ENCODE results near the gene CASP10. TPM values are rescaled to one million over a fixed set of nuclear protein-coding genes. Genes with fewer than 3 reads are reported as not detected.

The CASP10 gene
- total RNA-seq, 4 donors from 2014 or later, result 2.4 to 7.3 (median 3.6) TPM

DNA sequence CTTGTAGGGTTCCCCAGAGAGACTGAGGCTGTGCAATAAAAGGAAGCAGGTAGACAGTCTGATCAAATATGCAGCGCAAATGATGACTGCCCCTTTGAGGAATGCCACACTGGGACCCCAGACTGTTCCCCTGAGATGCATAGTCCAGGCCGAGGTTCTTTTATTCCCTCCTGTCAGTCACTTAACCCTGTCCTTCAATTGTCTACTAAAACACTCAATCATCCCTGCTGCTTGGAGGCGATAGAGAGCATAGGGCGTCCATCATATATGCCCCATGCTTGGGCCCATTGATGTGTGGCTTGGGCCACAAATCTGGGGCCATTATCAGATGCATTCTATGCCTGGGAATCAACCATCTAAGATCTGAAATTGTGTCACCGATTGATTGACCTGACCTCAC lies 61.9 kb downstream of the CASP10 start:
- DNase-seq (no peak), ATAC-seq (no peak)
- Histone ChIP-seq H3K27me3 (no peaks in the 10 kb centered on the region), H3K4me3 (no peak overlapping the region), H3K9me3 (no peaks in the 10 kb centered on the region), H3K27ac (no peak overlapping the region), H3K36me3 (no peaks in the 10 kb centered on the region), H3K4me1 (no peaks in the 10 kb centered on the region)
- intact Hi-C loops (cut with DNase I; ENCODE audit: low total_unique reads), result no loop called here
- in situ Hi-C loops (cut with MboI; ENCODE audit: low sequenced_read_pairs in 4 of 4), result loop anchor here in 2 of 4 donors (5.0 to 25.0 kb wide), 2 partner anchors 117 kb away; partner anchors contain the start of gene FLACC1 (in 1 of the 2)
- TF ChIP-seq POLR2A (IDR thresholded peaks at IDR 0.05), result no peak
- TF ChIP-seq, protein P1, sequence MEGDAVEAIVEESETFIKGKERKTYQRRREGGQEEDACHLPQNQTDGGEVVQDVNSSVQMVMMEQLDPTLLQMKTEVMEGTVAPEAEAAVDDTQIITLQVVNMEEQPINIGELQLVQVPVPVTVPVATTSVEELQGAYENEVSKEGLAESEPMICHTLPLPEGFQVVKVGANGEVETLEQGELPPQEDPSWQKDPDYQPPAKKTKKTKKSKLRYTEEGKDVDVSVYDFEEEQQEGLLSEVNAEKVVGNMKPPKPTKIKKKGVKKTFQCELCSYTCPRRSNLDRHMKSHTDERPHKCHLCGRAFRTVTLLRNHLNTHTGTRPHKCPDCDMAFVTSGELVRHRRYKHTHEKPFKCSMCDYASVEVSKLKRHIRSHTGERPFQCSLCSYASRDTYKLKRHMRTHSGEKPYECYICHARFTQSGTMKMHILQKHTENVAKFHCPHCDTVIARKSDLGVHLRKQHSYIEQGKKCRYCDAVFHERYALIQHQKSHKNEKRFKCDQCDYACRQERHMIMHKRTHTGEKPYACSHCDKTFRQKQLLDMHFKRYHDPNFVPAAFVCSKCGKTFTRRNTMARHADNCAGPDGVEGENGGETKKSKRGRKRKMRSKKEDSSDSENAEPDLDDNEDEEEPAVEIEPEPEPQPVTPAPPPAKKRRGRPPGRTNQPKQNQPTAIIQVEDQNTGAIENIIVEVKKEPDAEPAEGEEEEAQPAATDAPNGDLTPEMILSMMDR (IDR thresholded peaks at IDR 0.05 in 4 of 5, conservative IDR thresholded peaks at IDR 0.05 in 1 of 5), result no peak

DNA sequence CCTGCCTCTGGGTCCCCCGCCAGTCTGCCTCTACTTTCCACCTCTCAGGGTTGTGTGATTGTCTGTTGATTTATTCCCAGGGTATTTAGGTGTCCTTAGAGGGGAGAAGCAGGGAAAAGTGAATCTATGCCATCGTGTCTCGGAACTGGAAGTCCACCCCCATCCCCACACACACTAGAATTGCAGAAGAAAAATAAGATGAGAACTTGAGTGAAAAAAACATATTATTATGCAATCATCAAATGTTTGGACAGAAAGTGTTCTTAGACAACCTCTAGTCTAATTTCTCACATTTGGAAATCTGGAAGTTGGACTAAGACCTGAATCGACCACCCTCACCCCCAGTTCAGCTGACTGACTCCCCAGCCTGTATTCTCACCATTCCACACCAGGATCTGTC lies 63.3 kb downstream of the CASP10 start:
- TF ChIP-seq, protein P1 (IDR thresholded peaks at IDR 0.05 in 4 of 5, conservative IDR thresholded peaks at IDR 0.05 in 1 of 5), result no peak
- no peaks in the 10 kb centered on the region for H3K9me3 ChIP-seq
- H3K4me3 ChIP-seq, result no peak overlapping the region
- no peaks in the 10 kb centered on the region for H3K4me1 ChIP-seq
- H3K27ac ChIP-seq, result no peak overlapping the region
- no peaks in the 10 kb centered on the region for H3K36me3 ChIP-seq
- ATAC-seq, result no peak
- in situ Hi-C loops (cut with MboI; ENCODE audit: low sequenced_read_pairs in 4 of 4), result loop anchor here in 1 of 4 donors (25.0 kb wide), 1 partner anchor 116 kb away; the partner anchor contains the start of gene FLACC1
- intact Hi-C loops (cut with DNase I; ENCODE audit: low total_unique reads), result no loop called here
- DNase-seq, result no peak
- no peaks in the 10 kb centered on the region for H3K27me3 ChIP-seq

DNA sequence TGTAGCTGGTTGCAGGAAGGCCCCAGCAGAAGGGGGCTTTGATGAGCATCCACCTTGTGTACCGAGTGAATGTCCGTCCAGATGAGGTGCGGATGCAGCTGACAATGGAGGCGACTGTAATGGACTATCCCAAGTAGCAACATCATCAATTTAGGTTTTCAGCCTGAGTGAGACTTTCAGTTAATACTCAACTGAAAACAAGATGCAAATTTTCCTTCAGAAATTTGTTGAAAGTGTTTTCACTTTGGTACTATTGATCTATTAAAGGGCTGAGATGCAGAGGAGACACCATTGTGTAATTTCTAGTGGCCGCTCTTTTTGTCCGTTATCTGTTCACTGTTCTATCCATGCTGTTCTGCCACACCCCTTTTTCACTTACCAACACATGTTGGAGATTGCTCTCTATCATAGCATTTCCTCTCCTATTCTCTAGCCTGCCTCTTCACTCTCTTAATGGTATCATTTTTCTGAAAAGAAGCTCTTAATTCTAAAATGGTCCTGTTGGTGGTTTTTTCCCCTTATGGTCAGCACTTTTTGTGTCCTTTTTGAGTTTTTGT lies 65.4 kb downstream of the CASP10 start:
- in situ Hi-C loops (cut with MboI; ENCODE audit: low sequenced_read_pairs in 4 of 4) (loop anchor here in 1 of 4 donors (25.0 kb wide), 1 partner anchor 114 kb away; the partner anchor contains the start of gene FLACC1), intact Hi-C loops (cut with DNase I; ENCODE audit: low total_unique reads) (no loop called here)
- no peaks in the 10 kb centered on the region for H3K36me3 ChIP-seq
- DNase-seq (no peak), ATAC-seq (no peak)
- TF ChIP-seq, protein P1 (IDR thresholded peaks at IDR 0.05 in 4 of 5, conservative IDR thresholded peaks at IDR 0.05 in 1 of 5), result no peak
- TF ChIP-seq POLR2A (IDR thresholded peaks at IDR 0.05), result no peak
- no peaks in the 10 kb centered on the region for H3K27me3 ChIP-seq
- no peaks in the 10 kb centered on the region for H3K4me1 ChIP-seq
- no peak overlapping the region for H3K4me3 ChIP-seq
- H3K27ac ChIP-seq, result no peak overlapping the region
- no peaks in the 10 kb centered on the region for H3K9me3 ChIP-seq

DNA sequence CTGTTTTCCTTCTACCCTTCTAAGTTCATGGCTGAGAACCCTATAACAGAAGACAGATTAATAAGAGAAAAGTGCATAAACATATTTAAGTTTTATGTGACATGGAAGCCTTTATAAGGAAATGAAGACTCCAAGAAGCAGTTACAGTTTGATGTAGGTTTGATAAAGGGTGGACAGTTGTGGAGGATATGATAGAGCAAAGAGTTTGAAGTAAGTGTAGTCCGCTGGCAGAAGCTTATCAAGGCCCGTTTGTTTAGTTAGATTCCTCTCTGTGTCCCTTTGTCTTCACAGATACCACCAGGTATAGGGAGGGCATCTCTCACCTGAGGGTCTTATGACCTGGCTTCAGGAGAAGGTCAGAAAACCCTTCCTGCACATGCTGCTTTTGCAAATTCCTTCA lies 66.9 kb downstream of the CASP10 start:
- Histone ChIP-seq H3K36me3 (no peaks in the 10 kb centered on the region), H3K4me1 (no peaks in the 10 kb centered on the region), H3K9me3 (no peaks in the 10 kb centered on the region), H3K4me3 (no peak overlapping the region), H3K27me3 (no peaks in the 10 kb centered on the region), H3K27ac (no peak overlapping the region)
- no peak for TF ChIP-seq POLR2A (IDR thresholded peaks at IDR 0.05)
- TF ChIP-seq, protein P1 (IDR thresholded peaks at IDR 0.05 in 4 of 5, conservative IDR thresholded peaks at IDR 0.05 in 1 of 5), result no peak
- ATAC-seq, result no peak
- in situ Hi-C loops (cut with MboI; ENCODE audit: low sequenced_read_pairs in 4 of 4), result loop anchor here in 1 of 4 donors (25.0 kb wide), 1 partner anchor 112 kb away; the partner anchor contains the start of gene FLACC1
- no peak for DNase-seq
- intact Hi-C loops (cut with DNase I; ENCODE audit: low total_unique reads), result no loop called here

DNA sequence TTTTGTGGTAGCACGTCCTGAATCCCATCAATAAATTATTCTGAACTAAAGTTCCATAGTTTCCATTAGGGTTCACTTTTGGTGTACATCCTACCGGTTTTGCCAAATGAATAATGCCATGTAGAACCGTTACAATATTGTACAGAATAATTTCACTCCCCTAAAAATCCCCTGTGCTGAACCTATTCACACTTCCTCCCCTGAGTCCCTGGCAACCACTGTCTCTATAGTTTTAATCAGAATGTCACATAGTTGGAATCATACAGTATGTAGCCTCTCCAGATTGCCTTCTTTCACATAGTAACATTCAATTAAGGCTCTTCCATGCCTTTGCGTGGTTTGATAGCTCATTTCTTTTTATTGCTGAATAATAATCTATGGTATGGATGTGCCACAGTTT lies 67.8 kb downstream of the CASP10 start:
- Histone ChIP-seq H3K9me3 (no peaks in the 10 kb centered on the region), H3K36me3 (no peaks in the 10 kb centered on the region), H3K27me3 (no peaks in the 10 kb centered on the region), H3K4me3 (no peak overlapping the region), H3K4me1 (no peaks in the 10 kb centered on the region), H3K27ac (no peak overlapping the region)
- DNase-seq (no peak), ATAC-seq (no peak)
- intact Hi-C loops (cut with DNase I; ENCODE audit: low total_unique reads), result no loop called here
- in situ Hi-C loops (cut with MboI; ENCODE audit: low sequenced_read_pairs in 4 of 4), result no loop called here
- no peak for TF ChIP-seq POLR2A (IDR thresholded peaks at IDR 0.05)
- TF ChIP-seq, protein P1 (IDR thresholded peaks at IDR 0.05 in 4 of 5, conservative IDR thresholded peaks at IDR 0.05 in 1 of 5), result no peak

All from gastrocnemius medialis (tissue), 4 donors.